Kidney capillary endothelial cell (primary cell): ENCODE measurements around the gene VPS72.
"Not testable (repeated sequence)": the region's sequence is repeated elsewhere in the genome, so short reads cannot be mapped to it uniquely, and the experiment has no call there.

Experiments used
- DNase-seq: peaks from one replicate; pipeline ENCODE4 v3.0.0-alpha.2; 2018; ENCODE audit warnings: low spot score

Gene VPS72, protein sequence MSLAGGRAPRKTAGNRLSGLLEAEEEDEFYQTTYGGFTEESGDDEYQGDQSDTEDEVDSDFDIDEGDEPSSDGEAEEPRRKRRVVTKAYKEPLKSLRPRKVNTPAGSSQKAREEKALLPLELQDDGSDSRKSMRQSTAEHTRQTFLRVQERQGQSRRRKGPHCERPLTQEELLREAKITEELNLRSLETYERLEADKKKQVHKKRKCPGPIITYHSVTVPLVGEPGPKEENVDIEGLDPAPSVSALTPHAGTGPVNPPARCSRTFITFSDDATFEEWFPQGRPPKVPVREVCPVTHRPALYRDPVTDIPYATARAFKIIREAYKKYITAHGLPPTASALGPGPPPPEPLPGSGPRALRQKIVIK

DNA sequence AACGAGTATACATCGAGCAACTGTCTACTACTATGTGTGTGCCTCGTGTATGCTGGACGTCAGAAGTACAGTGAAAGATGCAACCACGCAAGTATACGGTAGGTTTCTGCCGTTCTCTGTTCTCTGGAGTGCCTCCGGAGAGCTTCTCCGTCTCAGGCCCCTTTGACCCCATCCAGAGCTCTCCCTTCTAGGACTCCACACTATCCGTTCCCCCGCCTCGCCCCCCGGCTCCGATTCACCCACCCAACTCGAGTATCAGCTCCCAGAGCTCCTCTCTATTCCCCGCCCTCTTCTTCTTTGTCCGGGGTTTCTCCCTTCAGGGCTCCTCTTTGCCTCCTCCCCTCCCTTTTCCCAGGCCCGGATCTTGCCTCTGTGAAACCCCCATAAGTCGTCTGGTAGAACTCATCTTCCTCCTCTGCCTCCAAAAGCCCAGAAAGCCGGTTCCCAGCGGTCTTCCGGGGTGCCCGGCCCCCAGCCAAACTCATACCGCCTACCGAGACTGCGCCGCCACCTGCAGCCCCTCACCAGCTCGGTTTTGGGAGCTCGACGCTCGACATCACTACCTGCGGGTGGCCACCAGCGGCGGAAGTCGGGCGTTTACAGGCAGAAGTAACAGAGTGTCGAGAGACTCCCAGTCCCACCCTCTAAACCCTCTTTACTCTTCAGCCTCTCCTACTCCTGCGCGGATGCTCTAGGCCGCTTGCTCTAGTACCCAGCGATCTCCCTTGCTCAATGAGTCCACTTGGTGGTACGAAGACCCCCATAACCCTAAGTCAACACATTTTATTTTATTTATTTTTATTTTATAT, at the start of gene VPS72:
Gene VPS72 (minus strand): TSS at position 561 of the 809 bp plus-strand sequence. CDS start 76 bp downstream, at position 485.
- peak; percentile 73 for DNase-seq

DNA sequence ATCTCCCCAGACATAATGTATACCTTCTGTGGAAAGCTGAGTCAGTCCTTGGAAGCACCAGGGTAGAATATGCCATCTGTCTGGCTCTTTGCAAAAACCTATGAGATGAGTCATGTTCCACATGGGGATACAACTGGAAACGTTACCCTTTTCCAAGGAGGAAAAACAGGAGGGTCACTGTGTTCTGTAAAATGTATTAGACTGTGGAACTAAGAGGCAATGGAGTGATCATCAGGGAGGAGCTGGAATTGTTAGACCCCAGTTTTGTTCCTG, 48.4 kb upstream of the VPS72 start:
- DNase-seq, result peak; percentile 10

DNA sequence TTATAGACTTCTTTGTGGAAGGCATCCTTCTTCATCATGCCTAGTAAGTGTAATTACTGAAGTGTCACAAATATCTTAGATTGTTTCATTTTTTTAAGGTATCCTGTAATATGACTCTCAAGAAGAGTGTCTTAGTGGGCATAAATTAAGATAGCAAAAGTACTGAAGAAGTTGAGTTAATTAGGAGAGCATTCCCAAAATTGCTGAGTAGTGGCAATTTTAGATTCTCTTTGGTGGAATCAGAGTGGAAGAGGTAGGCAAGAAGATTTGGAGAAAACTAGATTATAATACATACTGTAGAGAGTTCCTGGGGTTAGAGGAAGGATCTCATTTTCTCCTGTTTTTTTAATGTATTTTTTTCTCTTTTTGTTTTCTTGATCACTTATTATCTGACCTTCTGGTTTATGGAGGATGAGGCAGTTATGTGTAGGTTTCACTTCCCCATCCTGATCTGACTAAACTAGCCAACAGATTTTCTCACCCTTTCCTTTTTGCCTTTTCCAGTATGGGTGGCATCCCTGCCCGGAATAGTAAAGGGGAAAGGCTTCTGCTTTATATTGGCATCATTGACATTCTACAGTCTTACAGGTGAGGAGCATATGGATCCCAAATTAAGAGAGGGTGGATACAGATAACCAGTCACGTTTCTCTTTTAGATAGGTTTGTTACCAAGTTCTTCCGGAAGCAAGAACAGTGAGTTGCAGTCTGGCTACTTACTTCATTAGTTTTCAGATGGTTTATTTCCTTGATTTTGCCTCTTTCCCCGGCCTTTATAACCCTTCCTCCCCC, 47.9 kb upstream of the VPS72 start:
- no peak for DNase-seq

DNA sequence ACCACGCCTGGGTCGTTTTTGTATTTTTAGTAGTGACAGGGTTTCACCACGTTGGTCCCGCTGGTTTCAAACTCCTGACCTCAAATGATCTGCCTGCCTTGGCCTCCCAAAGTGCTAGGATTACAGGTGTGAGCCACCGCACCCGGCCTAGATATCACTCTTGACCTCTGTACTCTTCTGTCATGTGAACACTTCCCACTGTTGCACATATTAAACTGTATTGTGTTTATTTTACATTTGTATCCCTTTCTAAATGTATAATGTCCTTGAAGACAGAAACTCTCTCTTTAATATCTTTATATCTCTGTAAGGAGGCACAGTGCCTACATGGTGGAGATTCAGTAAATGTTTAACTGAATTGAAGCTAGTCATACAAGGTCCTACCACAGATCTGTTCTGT, 45.2 kb upstream of the VPS72 start:
- no peak for DNase-seq

DNA sequence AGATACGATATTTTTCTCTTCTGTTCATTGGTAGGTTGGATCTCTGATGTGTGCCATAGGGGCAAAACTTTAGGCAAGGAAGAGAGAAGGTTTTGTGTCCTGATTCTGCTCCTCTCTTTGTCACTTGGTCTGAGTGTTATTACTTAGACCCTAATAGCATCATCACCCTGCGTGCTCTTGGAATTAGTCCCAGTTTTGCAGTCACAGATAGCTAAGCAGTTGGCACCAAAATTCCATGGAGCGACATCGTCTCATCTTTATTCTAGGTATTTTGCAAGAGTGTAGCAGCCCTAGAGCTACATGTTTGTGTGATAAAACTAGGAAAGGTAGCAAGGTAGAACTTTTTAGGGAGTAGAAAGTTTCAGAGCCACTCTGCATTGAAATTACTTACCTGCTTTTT, 32.1 kb upstream of the VPS72 start:
- DNase-seq, result no peak

DNA sequence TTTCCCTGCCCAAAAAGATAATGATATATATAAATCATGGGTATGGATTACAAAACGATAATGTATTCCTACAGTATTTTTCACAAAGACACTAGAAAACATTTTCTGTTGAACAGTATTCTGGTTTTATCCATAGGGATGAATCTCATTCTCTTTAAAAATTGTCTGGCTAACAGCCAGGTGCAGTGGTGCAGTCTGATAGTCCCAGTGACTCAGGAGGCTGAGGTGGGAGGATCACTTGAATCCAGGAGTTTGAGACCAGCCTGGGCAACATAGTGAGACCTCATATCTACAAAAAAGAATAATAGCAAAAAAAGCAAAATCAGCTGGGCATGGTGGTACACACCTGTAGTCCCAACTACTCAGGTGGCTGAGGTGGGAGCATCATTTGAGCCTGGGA, 31.6 kb upstream of the VPS72 start:
- DNase-seq, result no peak

DNA sequence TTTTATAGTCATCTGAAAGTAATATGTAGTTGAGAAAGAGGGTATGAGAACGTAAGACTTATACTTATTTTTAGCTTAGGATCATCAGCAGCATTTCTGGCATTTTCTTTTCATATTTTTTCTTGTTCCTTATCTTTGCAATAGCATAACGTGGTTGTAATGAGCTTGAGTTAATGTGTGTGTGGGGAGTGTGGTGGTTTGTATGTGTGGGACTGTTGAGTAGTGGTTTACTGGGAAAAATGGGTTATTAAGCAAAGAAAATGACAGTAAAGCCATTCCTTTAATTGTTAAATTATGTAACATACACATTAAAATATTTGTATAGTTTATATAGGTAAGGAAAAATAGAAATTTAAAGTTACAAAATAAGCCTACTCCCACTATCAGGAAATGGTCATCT, 23.6 kb upstream of the VPS72 start:
- no peak for DNase-seq

DNA sequence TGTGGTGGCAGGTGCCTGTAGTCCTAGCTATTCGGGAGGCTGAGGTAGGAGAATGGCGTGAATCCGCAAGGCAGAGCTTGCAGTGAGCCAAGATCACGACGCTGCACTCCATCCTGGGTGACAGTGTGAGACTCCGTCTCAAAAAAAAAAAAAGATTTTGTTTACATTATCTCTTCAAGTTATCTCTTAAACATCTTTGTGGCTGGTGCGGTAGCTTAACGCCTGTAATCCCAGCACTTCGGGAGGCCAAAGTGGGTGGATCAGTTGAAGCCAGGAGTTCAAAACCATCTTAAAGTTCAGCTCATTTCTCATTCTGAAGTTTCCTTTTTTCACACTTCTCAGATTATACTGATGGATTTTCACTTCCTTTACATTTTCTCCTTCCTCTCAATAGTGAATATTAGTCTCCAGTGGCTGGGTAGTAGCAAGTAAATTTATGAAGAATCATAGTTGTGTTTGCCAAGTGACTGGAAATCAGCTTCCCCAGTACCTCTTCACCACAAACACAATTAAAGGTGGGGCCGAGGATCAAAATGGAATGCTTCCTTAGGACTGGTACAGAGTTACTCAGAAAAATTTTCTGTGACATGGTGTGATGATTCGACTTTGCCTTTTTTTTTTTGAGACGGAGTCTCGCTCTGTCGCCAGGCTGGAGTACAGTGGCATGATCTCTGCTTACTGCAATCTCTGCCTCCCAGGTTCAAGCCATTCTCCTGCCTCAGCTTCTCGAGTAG, 22.1 kb upstream of the VPS72 start:
- DNase-seq, result no peak

DNA sequence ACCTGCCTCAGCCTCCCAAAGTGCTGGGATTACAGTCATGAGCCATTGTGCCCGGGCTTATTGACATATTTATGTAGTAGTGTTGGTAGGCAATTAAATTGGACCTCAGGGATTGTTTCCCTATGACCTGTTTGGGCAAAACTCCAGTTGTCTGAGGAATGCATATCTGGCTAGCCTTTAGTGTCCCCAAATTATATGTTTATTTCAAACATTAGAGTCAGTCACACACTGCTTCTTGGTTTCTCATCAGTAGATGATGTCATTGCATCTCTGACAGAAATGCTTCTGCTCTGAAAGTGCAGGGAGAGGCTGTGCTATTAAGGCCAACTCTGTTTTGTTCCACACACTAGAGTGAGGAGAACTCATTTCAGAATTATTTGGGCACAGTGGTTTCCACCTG, 20.8 kb upstream of the VPS72 start:
- no peak for DNase-seq

DNA sequence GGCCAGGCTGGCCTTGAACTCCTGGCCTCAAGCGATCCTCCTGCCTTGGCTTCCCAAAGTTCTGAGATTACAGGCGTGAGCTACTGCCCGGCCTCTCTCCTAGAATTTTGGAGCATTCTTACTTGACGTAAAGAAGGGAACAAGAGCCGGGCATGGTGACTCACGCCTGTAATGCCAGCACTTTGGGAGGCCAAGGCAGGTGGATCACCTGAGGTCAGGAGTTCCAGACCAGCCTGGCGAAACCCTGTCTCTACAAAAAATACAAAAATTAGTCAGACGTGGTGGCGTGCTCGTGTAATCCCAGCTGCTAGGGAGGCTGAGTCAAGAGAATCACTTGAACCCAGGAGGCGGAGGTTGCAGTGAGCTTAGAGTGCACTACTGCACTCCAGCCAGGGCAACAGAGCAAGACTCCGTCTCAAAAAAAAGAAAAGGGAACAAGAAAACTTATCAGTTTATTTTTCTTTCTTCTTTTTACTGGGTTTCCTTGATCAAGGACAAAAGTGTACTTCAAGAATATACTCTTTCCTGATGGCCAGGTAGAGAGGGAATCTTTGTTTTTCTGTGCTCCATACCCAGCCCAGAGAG, 15.5 kb upstream of the VPS72 start:
- not testable (repeated sequence) for DNase-seq

DNA sequence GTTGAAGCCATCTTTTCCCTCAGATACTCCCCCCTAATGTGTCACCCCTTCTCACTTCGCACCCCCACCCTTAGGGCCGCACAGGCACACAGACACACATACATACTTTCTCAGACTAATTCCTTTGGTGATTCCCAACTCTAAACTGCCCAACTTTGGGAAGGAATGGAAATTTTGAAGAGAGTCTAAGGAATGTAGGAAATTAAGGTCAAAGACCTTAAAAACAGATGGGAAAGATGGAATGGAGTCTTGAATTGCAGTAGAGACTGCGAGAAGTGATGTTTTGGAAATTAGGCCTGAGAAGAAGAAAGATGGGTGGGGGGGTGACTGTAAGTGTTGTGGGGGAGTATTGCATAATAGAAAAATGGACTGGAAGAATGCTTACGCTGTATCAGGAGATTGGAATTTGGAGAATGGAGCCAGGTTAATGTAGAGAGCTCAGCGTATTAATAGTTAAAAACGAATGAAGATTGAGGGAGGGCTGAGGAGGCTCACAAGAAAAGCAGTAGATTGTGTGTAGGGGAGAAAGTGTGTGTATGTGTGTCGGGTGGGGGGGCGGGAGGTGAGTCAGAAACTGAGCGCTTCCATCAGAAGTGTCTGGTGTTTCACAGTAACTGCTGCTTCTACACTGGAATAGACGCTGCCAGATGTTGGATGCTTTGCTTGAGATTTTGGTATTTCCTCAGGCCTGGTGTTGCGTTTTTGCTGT, 10.0 kb upstream of the VPS72 start:
- DNase-seq, result peak; percentile 30

DNA sequence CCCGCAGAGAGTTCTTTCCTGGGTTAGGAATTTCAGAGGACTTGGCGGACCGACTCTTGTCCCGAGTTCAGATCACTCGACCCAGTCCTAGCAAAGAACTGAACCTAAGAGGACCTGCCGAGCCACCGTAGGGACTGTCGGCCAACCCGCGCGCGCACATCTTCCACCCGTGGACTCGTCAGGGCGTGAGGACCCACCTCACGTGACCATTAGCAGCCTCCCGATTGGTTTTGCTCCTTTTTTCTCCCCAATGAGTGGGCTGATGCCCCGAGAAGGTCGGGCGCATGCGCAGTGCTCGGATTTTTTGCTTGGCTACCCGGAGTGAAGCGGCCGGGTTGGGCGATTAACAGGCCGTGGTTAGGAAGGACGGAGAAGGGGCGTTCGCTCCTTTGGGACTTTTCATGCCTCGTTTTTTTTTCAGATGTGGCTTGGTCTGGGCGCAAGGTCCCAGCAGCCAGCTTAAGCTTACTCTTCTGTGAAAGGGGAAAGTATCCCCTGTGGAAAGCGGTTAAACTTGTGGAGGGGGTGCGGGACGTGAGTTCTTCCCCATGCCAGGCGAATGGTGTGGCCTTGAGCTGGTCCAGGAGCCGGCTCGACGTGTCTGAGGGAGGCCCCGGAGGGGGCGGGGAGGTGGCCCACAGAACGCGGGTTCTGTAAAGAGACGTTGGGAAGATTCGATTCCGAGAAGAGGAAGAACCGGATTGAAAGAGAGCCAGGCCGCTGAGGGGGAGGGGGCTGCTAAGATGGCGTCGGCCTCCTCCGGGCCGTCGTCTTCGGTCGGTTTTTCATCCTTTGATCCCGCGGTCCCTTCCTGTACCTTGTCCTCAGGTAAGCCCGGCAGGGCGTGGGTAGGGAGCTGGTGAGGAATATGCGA, 8.5 kb upstream of the VPS72 start, which contains the start of gene PIP5K1A:
Gene PIP5K1A (plus strand): TSS at position 299 of the 874 bp plus-strand sequence. CDS start 445 bp downstream, at position 744.
- DNase-seq, result peak; percentile 100

DNA sequence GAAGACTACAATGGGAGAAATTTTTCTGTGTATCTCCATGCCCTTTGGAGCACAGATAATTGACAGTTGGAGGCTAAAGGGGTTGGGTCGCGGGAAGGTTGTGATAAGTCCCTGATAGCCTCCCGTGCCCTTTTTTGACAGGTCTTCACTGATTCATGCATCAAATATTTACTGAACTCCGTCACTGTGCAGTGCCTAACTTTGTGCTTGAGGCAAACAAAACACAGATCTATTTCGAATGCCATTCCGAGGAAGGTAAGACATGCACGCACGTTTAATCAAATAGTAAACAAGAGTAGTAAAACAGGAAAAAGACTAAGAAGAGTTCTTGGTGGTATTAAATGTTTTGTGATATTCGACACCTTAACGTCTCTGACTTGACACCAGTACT, 7.9 kb upstream of the VPS72 start:
- DNase-seq, result no peak

DNA sequence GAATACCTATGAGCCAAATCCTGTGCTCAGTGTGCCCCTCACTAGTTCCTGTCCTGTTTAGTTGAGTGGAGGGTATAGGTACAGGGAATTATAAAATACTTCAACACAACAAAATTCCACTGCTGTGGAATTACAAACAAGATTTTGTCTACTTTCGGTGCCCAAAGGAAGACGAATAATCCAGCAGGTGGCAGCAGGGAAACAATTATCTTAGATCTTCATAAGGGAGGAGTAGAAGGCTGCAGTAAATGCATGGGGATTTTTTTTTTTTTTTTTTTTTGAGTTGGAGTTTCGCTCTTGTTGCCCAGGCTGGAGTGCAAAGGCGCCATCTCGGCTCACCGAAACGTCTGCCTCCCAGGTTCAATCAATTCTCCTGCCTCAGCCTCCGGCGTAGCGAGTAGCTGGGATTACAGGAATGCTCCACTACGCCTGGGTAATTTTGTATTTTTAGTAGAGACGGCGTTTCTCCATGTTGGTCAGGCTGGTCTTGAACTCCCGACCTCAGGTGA, 6.3 kb upstream of the VPS72 start:
- DNase-seq, result peak; percentile 80

DNA sequence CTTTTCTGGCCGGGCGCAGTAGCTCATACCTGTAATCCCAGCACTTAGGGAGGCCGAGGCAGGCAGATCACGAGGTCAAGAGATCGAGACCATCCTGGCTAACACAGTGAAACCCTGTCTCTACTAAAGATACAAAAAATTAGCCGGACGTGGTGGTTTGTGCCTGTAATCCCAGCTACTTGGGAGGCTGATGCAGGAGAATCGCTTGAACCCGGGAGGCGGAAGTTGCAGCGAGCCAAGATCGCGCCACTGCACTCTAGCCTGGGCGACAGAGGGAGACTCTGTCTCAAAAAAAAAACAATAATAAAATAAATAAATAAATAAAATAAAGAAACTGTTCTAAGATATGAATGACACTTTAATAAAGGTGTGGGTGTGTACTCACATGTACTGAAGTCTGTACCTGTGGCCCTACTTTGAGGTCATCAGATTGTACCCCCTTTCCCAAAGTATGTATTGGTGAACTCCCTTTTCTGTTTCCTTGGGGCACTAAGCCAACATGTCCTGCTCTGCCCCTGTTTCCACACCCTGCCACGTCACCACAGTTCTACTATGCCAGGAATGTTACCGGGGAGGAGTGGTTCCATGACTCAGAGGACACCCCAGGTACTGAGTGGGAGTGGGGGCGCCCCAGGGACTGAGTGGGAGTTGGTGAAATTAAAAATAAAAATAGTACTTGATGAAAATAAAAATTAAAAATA, 5.0 kb upstream of the VPS72 start:
- peak; percentile 27 for DNase-seq

DNA sequence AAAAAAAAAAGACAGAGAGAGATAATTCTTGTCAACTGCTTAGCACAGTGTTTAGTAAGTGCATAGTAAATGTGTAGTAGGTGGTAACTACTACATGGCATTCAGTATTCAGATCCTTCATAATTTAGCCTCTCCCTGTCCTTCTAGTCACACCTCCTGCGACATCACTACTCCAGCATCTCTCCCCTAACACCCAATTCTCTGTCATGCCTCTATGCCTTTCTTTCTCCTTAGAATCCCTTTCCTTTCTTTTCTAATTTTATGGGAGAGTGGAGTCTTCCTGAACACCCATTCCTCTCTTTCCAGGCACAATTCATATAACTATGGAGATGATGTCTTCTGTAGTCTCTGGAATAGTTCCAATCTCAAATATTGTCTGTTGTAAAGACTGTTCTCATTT, 3.9 kb upstream of the VPS72 start:
- no peak for DNase-seq

DNA sequence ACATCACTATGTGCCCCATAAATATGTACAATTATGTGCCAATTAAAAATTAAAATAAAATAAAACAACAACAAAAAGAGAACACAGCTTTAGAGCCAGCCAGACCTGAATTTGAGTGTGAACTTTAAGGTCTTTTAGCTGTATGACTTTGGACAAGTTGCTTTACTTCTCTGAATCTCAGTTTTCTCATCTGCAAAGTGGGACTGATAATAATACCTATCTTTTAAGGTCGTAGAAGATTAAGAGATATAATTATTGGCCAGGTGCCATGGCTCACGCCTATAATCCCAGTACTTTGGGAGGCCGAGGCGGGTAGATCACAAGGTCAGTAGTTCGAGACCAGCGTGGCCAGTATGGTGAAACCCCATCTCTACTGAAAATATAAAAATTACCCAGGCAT, 3.3 kb upstream of the VPS72 start:
- DNase-seq, result no peak

DNA sequence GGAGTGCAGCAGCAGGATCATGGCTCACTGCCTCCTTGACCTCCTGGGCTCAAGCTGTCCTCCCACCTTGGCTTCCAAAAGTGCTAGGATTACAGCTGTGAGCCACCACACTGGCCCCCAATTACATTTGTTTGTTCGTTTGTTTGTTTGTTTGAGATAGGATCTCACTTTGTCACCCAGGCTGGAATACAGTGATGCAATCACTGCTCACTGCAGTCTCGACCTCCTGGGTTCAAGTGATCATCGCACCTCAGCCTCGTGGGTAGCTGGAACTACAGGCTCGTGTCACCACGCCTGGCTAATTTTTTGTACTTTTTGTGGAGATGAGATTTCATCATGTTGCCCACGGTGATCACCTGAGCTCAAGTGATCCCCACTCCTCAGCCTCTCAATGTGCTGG, 2.0 kb upstream of the VPS72 start:
- no peak for DNase-seq

DNA sequence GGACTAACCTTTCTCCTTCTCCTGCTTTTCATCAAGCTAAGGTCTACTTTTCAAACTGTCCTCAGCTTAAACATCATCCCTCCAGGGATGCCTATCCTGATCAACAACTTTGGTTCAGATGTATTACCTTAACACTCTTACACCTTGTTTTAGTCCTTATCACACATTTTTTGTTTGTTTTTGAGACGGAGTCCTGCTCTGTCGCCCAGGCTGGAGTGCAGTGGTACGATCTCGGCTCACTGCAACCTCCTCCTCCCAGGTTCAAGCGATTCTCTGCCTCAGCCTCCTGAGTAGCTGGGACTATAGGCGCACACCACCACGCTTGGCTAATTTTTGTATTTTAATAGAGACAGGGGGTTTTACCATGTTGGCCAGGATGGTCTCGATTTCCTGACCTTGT, 1.3 kb downstream of the VPS72 start:
- not testable (repeated sequence) for DNase-seq
